ENCODE data around the gene CMPK1.

CMPK1 gene

GRCh38 chr1:47424336-47424982, 90.9 kb downstream of the CMPK1 start:
- no peak for DNase-seq

Data from T-helper 2 cell (primary cell).